Effector memory CD4-positive, alpha-beta T cell (primary cell): ENCODE measurements around the gene HTR3E.
"Not testable (repeated sequence)": the region's sequence is repeated elsewhere in the genome, so short reads cannot be mapped to it uniquely, and the experiment has no call there.

ENCODE experiments used
- DNase-seq, 3 donors: peaks; one replicate each; pipeline ENCODE4 v3.0.0-alpha.2; 2020
- H3K27ac ChIP-seq: 2 replicates; pipeline ENCODE4 v1.7.0; 2013; ENCODE audit warnings: mild to moderate bottlenecking, low read length, moderate library complexity; ENCODE audit not compliant: insufficient read depth, poor library complexity, severe bottlenecking
- H3K27me3 ChIP-seq: replicated peaks from 2 replicates; pipeline ENCODE4 v1.7.0; 2013; ENCODE audit warnings: mild to moderate bottlenecking, low read length; ENCODE audit not compliant: insufficient read depth, control insufficient read depth, poor library complexity, severe bottlenecking
- H3K36me3 ChIP-seq: 2 replicates; pipeline ENCODE4 v1.7.0; 2013; ENCODE audit warnings: mild to moderate bottlenecking, low read length, moderate library complexity; ENCODE audit not compliant: control insufficient read depth, insufficient read depth
- H3K4me1 ChIP-seq: 2 replicates; pipeline ENCODE4 v1.7.0; 2013; ENCODE audit warnings: low read length, mild to moderate bottlenecking; ENCODE audit not compliant: control insufficient read depth, insufficient read depth, poor library complexity, severe bottlenecking
- H3K4me3 ChIP-seq: 2 replicates; pipeline ENCODE4 v1.7.0; 2013; ENCODE audit warnings: low read length, low read depth, mild to moderate bottlenecking; ENCODE audit not compliant: insufficient read depth, poor library complexity, severe bottlenecking
- H3K9me3 ChIP-seq: 2 replicates; pipeline ENCODE4 v1.7.0; 2013; ENCODE audit warnings: mild to moderate bottlenecking, low read length, moderate library complexity; ENCODE audit not compliant: control insufficient read depth

The HTR3E gene

DNA sequence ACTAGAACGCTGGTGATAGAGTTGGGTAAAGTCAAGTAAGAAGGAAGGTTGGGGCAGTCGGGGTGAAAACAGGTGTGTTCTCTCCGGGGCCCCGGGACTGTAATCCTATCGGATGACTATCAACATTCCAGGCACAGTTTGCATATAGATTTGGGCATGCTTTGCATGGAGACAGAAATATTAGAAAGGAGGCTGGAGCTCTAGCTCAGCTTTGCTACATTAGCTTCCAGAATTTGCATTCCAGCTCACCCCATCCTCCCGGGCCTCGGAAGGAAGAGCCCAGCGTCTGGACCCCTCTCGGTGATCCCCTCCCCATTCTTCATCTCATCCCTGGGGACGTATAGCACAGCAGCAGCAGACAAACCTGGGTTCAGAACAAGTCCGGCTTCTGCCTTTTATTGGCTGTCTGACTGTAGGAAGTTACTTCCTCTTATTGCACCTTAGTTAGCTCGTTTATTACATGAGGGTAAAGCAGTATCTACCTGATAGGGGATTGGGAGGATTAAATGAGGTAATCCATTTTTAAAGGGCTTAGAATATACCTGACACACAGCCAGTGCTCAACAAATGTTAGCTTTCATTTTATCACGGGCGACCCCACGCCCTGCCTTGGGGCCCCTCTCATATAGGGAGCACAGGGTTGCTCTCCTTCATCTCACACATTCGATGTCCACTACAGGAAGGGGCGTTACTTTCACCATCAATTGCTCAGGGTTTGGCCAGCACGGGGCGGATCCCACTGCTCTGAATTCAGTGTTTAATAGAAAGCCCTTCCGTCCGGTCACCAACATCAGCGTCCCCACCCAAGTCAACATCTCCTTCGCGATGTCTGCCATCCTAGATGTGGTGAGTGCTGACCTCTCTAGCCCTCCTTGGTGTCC is 3.2 kb downstream of the HTR3E start:
- Histone ChIP-seq H3K27ac (no peak overlapping the region), H3K9me3 (no peaks in the 10 kb centered on the region), H3K36me3 (no peaks in the 10 kb centered on the region), H3K4me3 (no peak overlapping the region), H3K27me3 (no peaks in the 10 kb centered on the region), H3K4me1 (no peaks in the 10 kb centered on the region)
- no peak for DNase-seq

GRCh38 chr3:184110316-184110725 is 13.5 kb downstream of the HTR3E start:
- H3K36me3 ChIP-seq, result no peaks in the 10 kb centered on the region

GRCh38 chr3:184116017-184116416 is 19.2 kb downstream of the HTR3E start:
- no peaks in the 10 kb centered on the region for H3K36me3 ChIP-seq
- H3K27ac ChIP-seq, result no peak overlapping the region
- no peaks in the 10 kb centered on the region for H3K27me3 ChIP-seq
- H3K9me3 ChIP-seq, result no peaks in the 10 kb centered on the region
- no peaks in the 10 kb centered on the region for H3K4me1 ChIP-seq
- H3K4me3 ChIP-seq, result no peak overlapping the region
- no peak for DNase-seq

More at GRCh38 chr3:184110316-184110725, 13.5 kb downstream of the HTR3E start:
- Histone ChIP-seq H3K27me3 (no peaks in the 10 kb centered on the region), H3K9me3 (no peaks in the 10 kb centered on the region), H3K4me1 (no peaks in the 10 kb centered on the region), H3K4me3 (no peak overlapping the region), H3K27ac (no peak overlapping the region)
- no peak for DNase-seq

GRCh38 chr3:184117636-184118035 is 20.8 kb downstream of the HTR3E start:
- Histone ChIP-seq H3K27ac (no peak overlapping the region), H3K4me1 (no peaks in the 10 kb centered on the region), H3K9me3 (no peaks in the 10 kb centered on the region), H3K36me3 (no peaks in the 10 kb centered on the region), H3K4me3 (no peak overlapping the region), H3K27me3 (no peaks in the 10 kb centered on the region)
- no peak for DNase-seq

DNA sequence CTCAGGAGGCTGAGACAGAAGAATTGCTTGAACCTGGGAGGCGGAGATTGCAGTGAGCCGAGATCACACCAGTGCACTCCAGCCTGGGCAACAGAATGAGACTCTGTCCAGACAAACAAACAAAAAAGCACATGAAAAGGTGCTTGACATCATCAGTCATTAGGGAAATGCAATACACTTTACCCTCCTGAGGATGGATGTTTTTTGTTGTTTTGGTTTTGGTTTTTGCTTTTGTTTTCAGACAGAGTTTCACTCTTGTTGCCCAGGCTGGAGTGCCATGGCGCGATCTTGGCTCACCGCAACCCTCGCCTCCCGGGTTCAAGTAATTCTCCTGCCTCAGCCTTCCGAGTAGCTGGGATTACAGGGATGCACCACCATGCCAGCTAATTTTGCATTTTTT is 24.2 kb downstream of the HTR3E start:
- not testable (repeated sequence) for H3K27ac ChIP-seq, H3K36me3 ChIP-seq, H3K4me1 ChIP-seq, H3K9me3 ChIP-seq, DNase-seq, H3K4me3 ChIP-seq, H3K27me3 ChIP-seq

GRCh38 chr3:184126006-184126405 is 29.1 kb downstream of the HTR3E start:
- Histone ChIP-seq H3K9me3 (no peaks in the 10 kb centered on the region), H3K27ac (no peak overlapping the region)

GRCh38 chr3:184129012-184129411 is 32.1 kb downstream of the HTR3E start:
- no peak overlapping the region for H3K4me3 ChIP-seq
- DNase-seq, result no peak
- peaks cover 6% of the 10 kb centered on the region for H3K4me1 ChIP-seq
- no peaks in the 10 kb centered on the region for H3K9me3 ChIP-seq
- no peaks in the 10 kb centered on the region for H3K27me3 ChIP-seq
- H3K27ac ChIP-seq, result no peak overlapping the region
- H3K36me3 ChIP-seq, result no peaks in the 10 kb centered on the region

More at GRCh38 chr3:184126006-184126405, 29.1 kb downstream of the HTR3E start:
- H3K4me3 ChIP-seq, result no peak overlapping the region
- no peak for DNase-seq
- H3K36me3 ChIP-seq, result no peaks in the 10 kb centered on the region
- no peaks in the 10 kb centered on the region for H3K27me3 ChIP-seq
- H3K4me1 ChIP-seq, result no peaks in the 10 kb centered on the region

- no peaks in the 10 kb centered on the region for H3K27me3 ChIP-seq
- H3K4me3 ChIP-seq, result no peak overlapping the region
- no peaks in the 10 kb centered on the region for H3K9me3 ChIP-seq
- DNase-seq, result no peak
- peaks cover 17% of the 10 kb centered on the region for H3K4me1 ChIP-seq
- H3K27ac ChIP-seq, result no peak overlapping the region
- H3K36me3 ChIP-seq, result peaks cover 3% of the 10 kb centered on the region
Observed at GRCh38 chr3:184132945-184133344, 36.1 kb downstream of the HTR3E start.

- peak in 2 of 3 donors; percentile 9 to 17 for DNase-seq
- H3K4me3 ChIP-seq, result peak overlapping the region; percentile 96
- peaks cover 17% of the 10 kb centered on the region for H3K4me1 ChIP-seq
- peak overlapping the region; percentile 75 for H3K27ac ChIP-seq
- no peaks in the 10 kb centered on the region for H3K9me3 ChIP-seq
- H3K27me3 ChIP-seq, result no peaks in the 10 kb centered on the region
- peaks cover 5% of the 10 kb centered on the region for H3K36me3 ChIP-seq
Observed at GRCh38 chr3:184133840-184134745, 37.2 kb downstream of the HTR3E start.

DNA sequence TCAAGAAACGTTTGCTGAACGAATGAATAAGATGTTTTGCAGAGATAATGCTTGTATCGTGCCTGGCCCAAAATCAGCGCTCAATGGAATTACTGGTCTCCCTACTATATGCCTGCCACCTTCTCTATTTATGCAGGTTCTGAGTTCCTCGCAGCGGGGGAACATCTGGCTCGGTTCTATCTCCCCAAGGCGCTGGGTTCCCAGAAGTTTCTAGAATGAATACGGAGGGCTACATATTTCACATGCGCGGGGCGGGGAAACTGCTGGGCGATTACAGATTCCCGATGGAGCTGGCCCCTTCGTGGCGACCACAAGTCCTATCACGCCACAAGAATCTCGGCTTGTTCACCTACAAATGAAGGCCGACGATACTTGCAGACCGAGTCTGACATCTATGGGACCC is 37.9 kb downstream of the HTR3E start:
- H3K4me3 ChIP-seq, result peak overlapping the region; percentile 96
- peaks cover 10% of the 10 kb centered on the region for H3K36me3 ChIP-seq
- no peak for DNase-seq
- H3K27ac ChIP-seq, result peak overlapping the region; percentile 75
- H3K9me3 ChIP-seq, result no peaks in the 10 kb centered on the region
- no peaks in the 10 kb centered on the region for H3K27me3 ChIP-seq
- H3K4me1 ChIP-seq, result peaks cover 17% of the 10 kb centered on the region
